ENCODE measurements around the gene RAB11B. TPM values are rescaled to one million over a fixed set of nuclear protein-coding genes. Genes with fewer than 3 reads are reported as not detected.

The RAB11B gene
- total RNA-seq, 1 experiment from 2014 or later = 140 TPM

GRCh38 chr19:8397271-8397670, 7.1 kb downstream of the RAB11B start (continued):
- TF ChIP-seq SP1 (IDR thresholded peaks at IDR 0.05; ENCODE audit: low read depth) = no peak
- TF ChIP-seq MAX (IDR thresholded peaks at IDR 0.05) = no peak
- no peak for TF ChIP-seq FOSL1 (IDR thresholded peaks at IDR 0.05; ENCODE audit: low read depth)
- TF ChIP-seq POLR2A (IDR thresholded peaks at IDR 0.05; ENCODE audit: borderline replicate concordance, extremely low read depth, insufficient read depth, insufficient read length) = no peak

GRCh38 chr19:8397746-8398310, 7.7 kb downstream of the RAB11B start:
- no peak overlapping the region for H3K9ac ChIP-seq (ENCODE audit: low read length)
- H3K9me3 ChIP-seq (ENCODE audit: control insufficient read depth in 1 of 2, insufficient read depth in 1 of 2, low read depth in 1 of 2, low read length in 2 of 2) = no peaks in the 10 kb centered on the region
- H3K79me2 ChIP-seq (ENCODE audit: insufficient read depth, low read length) = peaks cover 57% of the 10 kb centered on the region
- TF ChIP-seq SP1 (IDR thresholded peaks at IDR 0.05; ENCODE audit: low read depth) (no peak), ELF1 (IDR thresholded peaks at IDR 0.05; ENCODE audit: borderline replicate concordance, low read depth) (no peak), SRF (IDR thresholded peaks at IDR 0.05; ENCODE audit: low read depth) (no peak), POLR2A (IDR thresholded peaks at IDR 0.05; ENCODE audit: borderline replicate concordance, extremely low read depth, insufficient read depth, insufficient read length) (no peak), RAD21 (IDR thresholded peaks at IDR 0.05; ENCODE audit: low read depth) (no peak), CBX3 (IDR thresholded peaks at IDR 0.05; ENCODE audit: low read depth) (no peak), ZFX (IDR thresholded peaks at IDR 0.05) (no peak), MAX (IDR thresholded peaks at IDR 0.05) (no peak), POLR2AphosphoS5 (IDR thresholded peaks at IDR 0.05; ENCODE audit: low read depth, low read length) (no peak), ATF3 (IDR thresholded peaks at IDR 0.05) (no peak), CEBPB (IDR thresholded peaks at IDR 0.05; ENCODE audit: low read depth) (no peak), REST (IDR thresholded peaks at IDR 0.05; ENCODE audit: low read depth) (no peak), EZH2phosphoT487 (IDR thresholded peaks at IDR 0.05; ENCODE audit: borderline replicate concordance) (no peak), EGR1 (IDR thresholded peaks at IDR 0.05; ENCODE audit: low read depth) (no peak)
- peaks cover 0 to 4% of the 10 kb centered on the region in 2 experiments; a peak in 3 of 4 replicates for H3K36me3 ChIP-seq (ENCODE audit: control insufficient read depth in 1 of 2, insufficient read depth in 2 of 2, low read length in 2 of 2)
- ChIA-PET CTCF (interaction anchor here (1.1 kb wide), 1 partner anchor 15 kb away, joined by 3 read pairs; the partner anchor contains the start of gene MARCHF2), POLR2A (no interaction called here), RAD21 (ENCODE audit: low non-redundant PET in 1 of 2, low total read pairs in 2 of 2, uncharacterized antibody in 2 of 2, unreplicated experiment in 2 of 2) (no interaction called here)
- no peak for DNase-seq (ENCODE audit: low read depth, low spot score)
- no peak overlapping the region for H2AFZ ChIP-seq (ENCODE audit: low read depth, low read length, poor library complexity, severe bottlenecking)
- no peak overlapping the region; the same call in 1 of the 2 replicates for H3K27ac ChIP-seq (ENCODE audit: low read depth, low read length)
- H3K4me1 ChIP-seq (ENCODE audit: control insufficient read depth in 1 of 2, insufficient read depth in 2 of 2, low read length in 2 of 2) = peaks cover 3 to 10% of the 10 kb centered on the region in 2 experiments; a peak in 2 of 4 replicates
- no peak overlapping the region for H3K4me3 ChIP-seq (replicated peaks in 1 of 2; ENCODE audit: low read depth in 1 of 2, low read length in 2 of 2)
- intact Hi-C loops (cut with micrococcal nuclease) = loop anchor here (2.0 kb wide), 1 partner anchor 51 kb away; no protein-coding TSS in a partner anchor
- no peak for ATAC-seq
- no peaks in the 10 kb centered on the region for H3K9me2 ChIP-seq (ENCODE audit: insufficient read depth)
- no peak overlapping the region for H3K4me2 ChIP-seq (ENCODE audit: low read length)
- H4K20me1 ChIP-seq (ENCODE audit: insufficient read depth) = no peaks in the 10 kb centered on the region
- H3K27me3 ChIP-seq (ENCODE audit: insufficient read depth, low read length) = no peaks in the 10 kb centered on the region
- BruUV-seq (replicated peaks) = no TSS peak
